GM12878 (cell line): Measurements from ENCODE around the gene PARP8. TPM values are rescaled to one million over a fixed set of nuclear protein-coding genes. Genes with fewer than 3 reads are reported as not detected.

Source experiments
- ATAC-seq: fragments of 200-7000 bp; cut with Tn5 transposase; 3 replicates; pipeline ENCODE4 v1.9.1; 2020; ENCODE audit warnings: mild to moderate bottlenecking, moderate library complexity
- BruUV-seq: library from RNA; stranded (reverse); fragments of 400-500 nt; replicated peaks from 2 replicates; lab custom pipeline; 2021; lab: Mats Ljungman, UMichigan
- CTCF ChIA-PET: fragments of 300-600 bp; sonication (Branson Sonifier 250); formaldehyde crosslinking; extraction: SDS; loops from one replicate; lab custom pipeline; 2021; ENCODE audit warnings: inconsistent platforms; lab: Yijun Ruan, JAX
- POLR2A ChIA-PET: fragments of 350-600 bp; formaldehyde crosslinking; extraction: SDS; loops from one replicate; lab custom pipeline; 2021; ENCODE audit warnings: inconsistent platforms; lab: Charles Lee
- RAD21 ChIA-PET: fragments of 300-600 bp; sonication (Branson Sonifier 250); formaldehyde crosslinking; loops from one replicate; lab custom pipeline; 2023; ENCODE audit warnings: antibody characterized with exemption; ENCODE audit not compliant: unreplicated experiment; lab: Charles Lee
- SMC1A ChIA-PET: fragments of 300-600 bp; sonication (Branson Sonifier 250); formaldehyde crosslinking; loops from one replicate; lab custom pipeline; 2023; ENCODE audit not compliant: unreplicated experiment, uncharacterized antibody; lab: Charles Lee
- DNase-seq: peaks from one replicate; pipeline ENCODE4 v3.0.0-alpha.2; 2011; ENCODE audit warnings: low read depth, low spot score
- FAIRE-seq: peaks from 3 replicates; lab custom pipeline; 2011; peaks lifted over from hg19 to GRCh38; lab: Jason Lieb, UNC
- H2AFZ ChIP-seq: 2 replicates; pipeline ENCODE4 v1.6.0; 2011; ENCODE audit warnings: low read depth, low read length, control low read depth; ENCODE audit not compliant: control insufficient read depth
- H3K27ac ChIP-seq: 2 replicates; pipeline ENCODE4 v1.5.1; 2011; ENCODE audit warnings: control low read depth; ENCODE audit not compliant: control insufficient read depth, insufficient read depth
- H3K27me3 ChIP-seq, 2 experiments: replicated peaks in 1 of 2; 2 replicates each; pipeline versions ENCODE4 v1.6.0 to v1.6.1; 2011; ENCODE audit warnings: low read length in 1 of 2; ENCODE audit not compliant: control insufficient read depth in 2 of 2, insufficient read depth in 2 of 2
- H3K36me3 ChIP-seq, 2 experiments: 2 replicates each; pipeline ENCODE4 v1.5.1; 2011; ENCODE audit warnings: low read length in 1 of 2; ENCODE audit not compliant: control insufficient read depth in 2 of 2, insufficient read depth in 2 of 2
- H3K4me1 ChIP-seq: 2 replicates; pipeline ENCODE4 v1.6.1; 2011; ENCODE audit warnings: mild to moderate bottlenecking, low read length, moderate library complexity, mixed read lengths; ENCODE audit not compliant: control insufficient read depth, insufficient read depth
- H3K4me2 ChIP-seq: 2 replicates; pipeline ENCODE4 v1.6.0; 2011; ENCODE audit warnings: control low read depth; ENCODE audit not compliant: control insufficient read depth, insufficient read depth
- H3K4me3 ChIP-seq: fragments of 200-600 bp; sonication (generic); 2 replicates; pipeline ENCODE4 v1.5.1; 2016
- H3K79me2 ChIP-seq: 2 replicates; pipeline ENCODE4 v1.6.0; 2011; ENCODE audit warnings: low read length; ENCODE audit not compliant: control insufficient read depth, insufficient read depth
- H3K9ac ChIP-seq: 2 replicates; pipeline ENCODE4 v1.8.0; 2011; ENCODE audit warnings: low read length, control low read depth, mixed read lengths; ENCODE audit not compliant: control insufficient read depth, insufficient read depth
- H3K9me3 ChIP-seq: replicated peaks from 3 replicates; pipeline ENCODE4 v1.5.1; 2011; ENCODE audit warnings: mild to moderate bottlenecking, low read length; ENCODE audit not compliant: control insufficient read depth, insufficient read depth
- H4K20me1 ChIP-seq: 2 replicates; pipeline ENCODE4 v1.6.0; 2011; ENCODE audit not compliant: control insufficient read depth, insufficient read depth
- CHD1 ChIP-seq: IDR thresholded peaks from 2 replicates; pipeline ENCODE4 v1.6.1; 2012; ENCODE audit warnings: low read depth, low read length, improper control_type of control experiment
- E2F4 ChIP-seq: IDR thresholded peaks from 2 replicates; pipeline ENCODE4 v1.6.1; 2012; ENCODE audit warnings: low read depth, low read length, improper control_type of control experiment
- HDAC2 ChIP-seq: fragments of 200-600 bp; sonication (generic); IDR thresholded peaks from 2 replicates; pipeline ENCODE4 v1.6.1; 2017
- IRF3 ChIP-seq: fragments of 450-650 bp; IDR thresholded peaks from 2 replicates; pipeline ENCODE4 v1.6.1; 2014; ENCODE audit warnings: mild to moderate bottlenecking
- KLF5 ChIP-seq: fragments of 450-650 bp; IDR thresholded peaks from 2 replicates; pipeline ENCODE4 v1.6.1; 2014; ENCODE audit warnings: mild to moderate bottlenecking; ENCODE audit not compliant: partially characterized antibody
- RFX5 ChIP-seq: IDR thresholded peaks from 2 replicates; pipeline ENCODE4 v1.6.1; 2011; ENCODE audit warnings: low read depth, low read length, improper control_type of control experiment
- WGBS: methylation state at CpG from one replicate; pipeline ENCODE4 v1.1.6; 2016; ENCODE audit warnings: low lambda C conversion rate; ENCODE audit not compliant: insufficient replicate concordance, insufficient coverage; ENCODE audit errors: missing lambda C conversion rate; 5-methylcytosine and 5-hydroxymethylcytosine counted together
- in situ Hi-C: fragments of 300-500 bp; cut with MboI; formaldehyde crosslinking; loops from 9 replicates; pipeline ENCODE4 v1.14.3; 2018; ENCODE audit warnings: mixed read lengths
- intact Hi-C: fragments of 100-400 bp; cut with micrococcal nuclease; formaldehyde crosslinking; loops from one replicate; pipeline ENCODE4 v1.14.2; 2022; ENCODE audit not compliant: unreplicated experiment
- polyA plus RNA-seq, 11 experiments: library from polyadenylated mRNA; depleted of rRNA in 4 of 11; unstranded in 6 of 11; stranded (reverse) in 5 of 11; fragments of >200 nt; fragmentation: Nextera tagmentation in 4 of 11; fragmentation: Illumina TruSeq in 1 of 11; extraction: Ambion mirVana in 4 of 11; extraction: Trizol in 1 of 11; gene quantifications; 1 replicate in 1 of 11; 2 replicates in 10 of 11; pipeline versions ENCODE4 v1.2.1 to v1.2.3, GENCODE V29; 2011 to 2016; ENCODE audit warnings: inconsistent platforms in 2 of 11, missing spikeins in 2 of 11, low read depth in 1 of 11
- total RNA-seq, 4 experiments: library from RNA; depleted of rRNA in 3 of 4; stranded (reverse); fragments of >200 nt in 3 of 4; fragmentation: Illumina TruSeq in 1 of 4; extraction: Trizol in 1 of 4; gene quantifications; 2 replicates each; pipeline versions ENCODE4 v1.2.1 to v1.2.3, GENCODE V29; 2013 to 2021

PARP8 gene
- total and polyA plus RNA-seq, 10 of the 15 experiments (the other 5 are each of a cell fraction or from before 2014, with no cell fraction given) = 9.1 to 65.2 (median 20.6) TPM

- ChIA-PET POLR2A (interaction anchor here (0.7 kb wide), 1 partner anchor 9 kb away, joined by 3 read pairs; no protein-coding TSS in a partner anchor), CTCF (interaction anchor here (0.6 kb wide), 1 partner anchor 32 kb away, joined by 3 read pairs; no protein-coding TSS in a partner anchor), SMC1A (no interaction called here), RAD21 (interaction anchor here (0.8 kb wide), 1 partner anchor 17 kb away, joined by 3 read pairs; no protein-coding TSS in a partner anchor)
- no peaks in the 10 kb centered on the region for H3K79me2 ChIP-seq
- no peak overlapping the region for H3K4me3 ChIP-seq
- WGBS = 74% methylated on average over 4 of the region's 4 CpGs
- no peaks in the 10 kb centered on the region for H4K20me1 ChIP-seq
- H3K27me3 ChIP-seq = no peaks in the 10 kb centered on the region
- no peak overlapping the region for H3K9ac ChIP-seq
- DNase-seq (no peak), ATAC-seq (no peak), FAIRE-seq (no peak)
- no peak for TF ChIP-seq CHD1
- no peak for TF ChIP-seq KLF5
- TF ChIP-seq IRF3 = no peak
- no peak for TF ChIP-seq E2F4
- no peak for TF ChIP-seq HDAC2
- TF ChIP-seq RFX5 = no peak
- H3K4me1 ChIP-seq = no peaks in the 10 kb centered on the region
- no peak overlapping the region for H3K4me2 ChIP-seq
- H3K36me3 ChIP-seq = peaks cover 0 to 9% of the 10 kb centered on the region in 2 experiments; a peak in 2 of 4 replicates
- in situ Hi-C loops (no loop called here), intact Hi-C loops (no loop called here)
- no TSS peak for BruUV-seq
- H3K27ac ChIP-seq = no peak overlapping the region
- H3K9me3 ChIP-seq = no peaks in the 10 kb centered on the region
- H2AFZ ChIP-seq = no peak overlapping the region
Measured at GRCh38 chr5:50768634-50769033, 102.2 kb downstream of the PARP8 start.
